ENCODE data around the gene CYP39A1.

DNA sequence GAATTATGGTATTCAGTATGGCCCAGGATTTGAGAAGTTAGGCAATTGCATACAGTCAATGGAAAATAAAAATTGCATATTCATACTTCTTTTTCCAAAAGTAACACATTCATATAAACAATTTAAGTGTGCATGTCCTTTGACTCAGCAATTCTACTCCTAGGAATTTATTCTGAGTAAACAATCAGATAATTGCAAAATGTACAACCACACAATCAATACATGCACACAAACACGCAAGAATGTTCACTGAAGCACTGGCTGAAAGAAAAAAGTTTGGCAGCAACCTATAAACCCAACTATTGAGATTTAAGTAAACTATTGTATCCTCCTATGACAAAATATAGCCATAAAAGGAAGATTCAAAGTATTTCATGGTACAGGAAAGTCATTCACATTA is 1.6 kb downstream of the CYP39A1 start:
- no peak for TF ChIP-seq CTCF (IDR thresholded peaks at IDR 0.05)
- TF ChIP-seq POLR2A (IDR thresholded peaks at IDR 0.05): no peak
